HCT116 (cell line): ENCODE results near the gene ELOF1. TPM values are rescaled to one million over a fixed set of nuclear protein-coding genes. Genes with fewer than 3 reads are reported as not detected.

ENCODE experiments used
- ATAC-seq: fragments of 200-7000 bp; cut with Tn5 transposase; 2 replicates; pipeline ENCODE4 v1.9.1; 2020; ENCODE audit warnings: mild to moderate bottlenecking, moderate library complexity
- BruUV-seq: library from RNA; stranded (reverse); fragments of 400-500 nt; replicated peaks from 2 replicates; lab custom pipeline; 2021; lab: Mats Ljungman, UMichigan
- CTCF ChIA-PET: fragments of 300-600 bp; sonication (Branson Sonifier 250); formaldehyde crosslinking; loops from one replicate; lab custom pipeline; 2021; ENCODE audit warnings: antibody characterized with exemption; lab: Charles Lee
- POLR2A ChIA-PET: fragments of 300-600, 350-600 bp; sonication (Branson Sonifier 250); formaldehyde crosslinking; loops from one replicate; lab custom pipeline; 2021; ENCODE audit warnings: antibody characterized with exemption; lab: Charles Lee
- RAD21 ChIA-PET, 2 experiments: fragments of 300-600 bp; sonication (Branson Sonifier 250); formaldehyde crosslinking; loops; one replicate each; lab custom pipeline; 2023; ENCODE audit warnings: low total read pairs in 2 of 2; ENCODE audit not compliant: uncharacterized antibody in 2 of 2, unreplicated experiment in 2 of 2, low non-redundant PET in 1 of 2; lab: Charles Lee
- DNase-seq: peaks from one replicate; pipeline ENCODE4 v3.0.0-alpha.2; 2010; ENCODE audit warnings: low read depth, low spot score
- H2AFZ ChIP-seq: fragments of 200-600 bp; shearing (Covaris generic), sonication (generic); 2 replicates; pipeline ENCODE4 v1.6.1; 2017; ENCODE audit warnings: low read depth, mixed run types, mixed read lengths, antibody characterized with exemption, low read length; ENCODE audit not compliant: poor library complexity, severe bottlenecking
- H3K27ac ChIP-seq: 2 replicates; pipeline ENCODE4 v1.5.1; 2012; ENCODE audit warnings: low read depth, low read length
- H3K27me3 ChIP-seq: fragments of 200-600 bp; sonication (generic); 2 replicates; pipeline ENCODE4 v1.6.1; 2016; ENCODE audit warnings: mixed run types, low read length, mixed read lengths; ENCODE audit not compliant: insufficient read depth
- H3K36me3 ChIP-seq, 2 experiments: fragments of 200-500 bp in 1 of 2; fragments of 200-600 bp in 1 of 2; sonication (Bioruptor generic) in 1 of 2; sonication (generic) in 1 of 2; 2 replicates each; pipeline versions ENCODE4 v1.5.1 to v1.6.1; 2014 to 2016; ENCODE audit warnings: low read length in 2 of 2, inconsistent platforms in 1 of 2, mixed read lengths in 1 of 2, mixed run types in 1 of 2; ENCODE audit not compliant: insufficient read depth in 2 of 2, control insufficient read depth in 1 of 2
- H3K4me1 ChIP-seq, 2 experiments: fragments of 200-600 bp in 1 of 2; sonication (generic) in 1 of 2; 2 replicates each; pipeline versions ENCODE4 v1.5.1 to v1.6.1; 2012 to 2017; ENCODE audit warnings: low read length in 2 of 2, inconsistent platforms in 1 of 2, mild to moderate bottlenecking in 1 of 2, mixed read lengths in 1 of 2, mixed run types in 1 of 2, moderate library complexity in 1 of 2; ENCODE audit not compliant: insufficient read depth in 2 of 2, control insufficient read depth in 1 of 2
- H3K4me2 ChIP-seq: fragments of 200-600 bp; sonication (generic); 2 replicates; pipeline ENCODE4 v1.6.1; 2017; ENCODE audit warnings: mixed run types, low read length, mixed read lengths
- H3K4me3 ChIP-seq, 2 experiments: fragments of 200-600 bp in 1 of 2; sonication (generic) in 1 of 2; replicated peaks in 1 of 2; 2 replicates each; pipeline ENCODE4 v1.5.1; 2011 to 2016; ENCODE audit warnings: low read length in 2 of 2, control low read depth in 1 of 2, low read depth in 1 of 2, mild to moderate bottlenecking in 1 of 2, mixed read lengths in 1 of 2, mixed run types in 1 of 2
- H3K79me2 ChIP-seq: fragments of 200-600 bp; sonication (generic); 2 replicates; pipeline ENCODE4 v1.6.1; 2017; ENCODE audit warnings: mild to moderate bottlenecking, mixed run types, low read length, moderate library complexity, mixed read lengths; ENCODE audit not compliant: insufficient read depth
- H3K9ac ChIP-seq: fragments of 200-600 bp; sonication (generic); 2 replicates; pipeline ENCODE4 v1.6.1; 2016; ENCODE audit warnings: low read length, mixed read lengths
- H3K9me2 ChIP-seq: fragments of 200-600 bp; sonication (generic), shearing (Covaris generic); 2 replicates; pipeline ENCODE4 v1.6.1; 2017; ENCODE audit warnings: mixed run types, mild to moderate bottlenecking, moderate library complexity; ENCODE audit not compliant: insufficient read depth
- H3K9me3 ChIP-seq, 2 experiments: fragments of 200-500 bp in 1 of 2; fragments of 200-600 bp in 1 of 2; sonication (Bioruptor generic) in 1 of 2; sonication (generic) in 1 of 2; 2 replicates each; pipeline ENCODE4 v1.6.1; 2014 to 2017; ENCODE audit warnings: low read length in 2 of 2, mixed read lengths in 2 of 2, inconsistent platforms in 1 of 2, low read depth in 1 of 2, mild to moderate bottlenecking in 1 of 2, mixed run types in 1 of 2, moderate library complexity in 1 of 2; ENCODE audit not compliant: control insufficient read depth in 1 of 2, insufficient read depth in 1 of 2
- H4K20me1 ChIP-seq: fragments of 200-600 bp; sonication (generic), shearing (Covaris generic); 2 replicates; pipeline ENCODE4 v1.6.1; 2017; ENCODE audit warnings: mixed run types, mild to moderate bottlenecking, moderate library complexity; ENCODE audit not compliant: insufficient read depth
- CBX3 ChIP-seq: IDR thresholded peaks from 2 replicates; pipeline ENCODE4 v1.6.1; 2012; ENCODE audit warnings: low read depth
- CEBPB ChIP-seq: IDR thresholded peaks from 2 replicates; pipeline ENCODE4 v1.6.1; 2012; ENCODE audit warnings: low read depth
- EZH2phosphoT487 ChIP-seq: fragments of 200-600 bp; IDR thresholded peaks from 2 replicates; pipeline ENCODE4 v1.6.1; 2018; ENCODE audit warnings: antibody characterized with exemption, borderline replicate concordance
- POLR2A ChIP-seq: IDR thresholded peaks from 2 replicates; pipeline ENCODE4 v1.7.0; 2011; ENCODE audit warnings: borderline replicate concordance; ENCODE audit not compliant: insufficient read depth, insufficient read length; ENCODE audit errors: extremely low read depth
- POLR2AphosphoS5 ChIP-seq: IDR thresholded peaks from 2 replicates; pipeline ENCODE4 v1.6.1; 2011; ENCODE audit warnings: mild to moderate bottlenecking, low read depth, low read length, moderate library complexity
- RAD21 ChIP-seq: IDR thresholded peaks from 2 replicates; pipeline ENCODE4 v1.6.1; 2012; ENCODE audit warnings: low read depth, mild to moderate bottlenecking
- SIN3A ChIP-seq: IDR thresholded peaks from 2 replicates; pipeline ENCODE4 v1.6.1; 2012; ENCODE audit warnings: low read depth
- SP1 ChIP-seq: IDR thresholded peaks from 2 replicates; pipeline ENCODE4 v1.6.1; 2012; ENCODE audit warnings: low read depth
- SRF ChIP-seq: IDR thresholded peaks from 2 replicates; pipeline ENCODE4 v1.6.1; 2012; ENCODE audit warnings: low read depth
- TCF7L2 ChIP-seq: IDR thresholded peaks from 2 replicates; pipeline ENCODE4 v1.7.0; 2011; ENCODE audit warnings: borderline replicate concordance, inconsistent platforms; ENCODE audit not compliant: insufficient read depth, insufficient read length; ENCODE audit errors: extremely low read depth
- YY1 ChIP-seq: IDR thresholded peaks from 2 replicates; pipeline ENCODE4 v1.6.1; 2011; ENCODE audit warnings: low read length, low read depth, moderate library complexity, mild to moderate bottlenecking; ENCODE audit not compliant: insufficient replicate concordance; ENCODE audit errors: extremely low read depth
- ZFX ChIP-seq: fragments of 450-650 bp; IDR thresholded peaks from 2 replicates; pipeline ENCODE4 v1.6.1; 2017
- intact Hi-C: fragments of 100-400 bp; cut with micrococcal nuclease; formaldehyde crosslinking; loops from 2 replicates; pipeline ENCODE4 v1.10.0; 2022
- total RNA-seq: library from RNA; stranded (reverse); gene quantifications from one replicate; pipeline ENCODE4 v1.2.1, GENCODE V29; 2021; ENCODE audit not compliant: unreplicated experiment
- TF ChIP-seq, protein P1 (sequence below): IDR thresholded peaks from 2 replicates; pipeline ENCODE4 v1.6.1; 2012
- TF ChIP-seq, protein P2 (sequence below), 3 experiments: fragments of 200-600 bp in 1 of 3; sonication (generic) in 1 of 3; IDR thresholded peaks in 2 of 3; conservative IDR thresholded peaks in 1 of 3; 2 replicates each; pipeline ENCODE4 v1.5.1; 2012 to 2017; ENCODE audit warnings: low read depth in 2 of 3, low read length in 2 of 3, antibody characterized with exemption in 1 of 3, borderline replicate concordance in 1 of 3, control low read depth in 1 of 3, mild to moderate bottlenecking in 1 of 3, mixed read lengths in 1 of 3, mixed run types in 1 of 3, moderate library complexity in 1 of 3; ENCODE audit not compliant: insufficient read depth in 1 of 3

The ELOF1 gene
- total RNA-seq, 1 experiment from 2014 or later, result 74.5 TPM

DNA sequence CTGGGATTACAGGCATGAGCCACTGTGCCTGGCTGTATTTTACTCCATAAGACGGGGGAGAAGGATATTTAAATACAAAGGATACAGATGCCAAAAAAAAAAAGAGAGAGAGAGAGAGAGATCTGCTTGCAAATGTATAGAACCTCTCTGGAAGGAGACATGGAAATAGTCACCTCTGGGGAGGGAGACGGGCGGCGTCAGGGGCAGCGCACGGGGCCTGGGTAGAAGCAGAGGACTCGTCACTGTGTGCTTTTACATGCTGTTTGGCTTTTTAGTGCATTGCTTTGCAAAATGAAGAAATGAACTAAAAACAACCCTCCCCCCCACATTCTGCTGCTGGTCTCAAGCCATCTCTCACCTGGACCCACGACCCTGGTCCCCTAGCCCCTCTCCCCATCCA, 48.6 kb downstream of the ELOF1 start:
- H3K4me3 ChIP-seq, result no peak overlapping the region
- H2AFZ ChIP-seq, result no peak overlapping the region
- no peak for DNase-seq
- H4K20me1 ChIP-seq, result no peaks in the 10 kb centered on the region
- H3K4me2 ChIP-seq, result no peak overlapping the region
- no peaks in the 10 kb centered on the region for H3K27me3 ChIP-seq
- H3K9me3 ChIP-seq, result no peaks in the 10 kb centered on the region
- no TSS peak for BruUV-seq
- TF ChIP-seq YY1 (no peak), POLR2A (no peak), TCF7L2 (no peak), SRF (no peak), CEBPB (no peak), EZH2phosphoT487 (no peak), SIN3A (no peak), RAD21 (no peak), POLR2AphosphoS5 (no peak)
- TF ChIP-seq, protein P1, sequence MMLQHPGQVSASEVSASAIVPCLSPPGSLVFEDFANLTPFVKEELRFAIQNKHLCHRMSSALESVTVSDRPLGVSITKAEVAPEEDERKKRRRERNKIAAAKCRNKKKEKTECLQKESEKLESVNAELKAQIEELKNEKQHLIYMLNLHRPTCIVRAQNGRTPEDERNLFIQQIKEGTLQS, result no peak
- RAD21 ChIA-PET, result no interaction called here
- H3K79me2 ChIP-seq, result no peaks in the 10 kb centered on the region
- H3K27ac ChIP-seq, result no peak overlapping the region
- no peaks in the 10 kb centered on the region for H3K9me2 ChIP-seq
- H3K4me1 ChIP-seq, result peaks cover 0 to 6% of the 10 kb centered on the region in 2 experiments; a peak in 2 of 4 replicates
- no peak overlapping the region for H3K9ac ChIP-seq
- CTCF ChIA-PET, result no interaction called here
- intact Hi-C loops, result no loop called here
- POLR2A ChIA-PET, result no interaction called here
- ATAC-seq, result no peak
- no peaks in the 10 kb centered on the region; a peak in 2 of 4 replicates for H3K36me3 ChIP-seq

DNA sequence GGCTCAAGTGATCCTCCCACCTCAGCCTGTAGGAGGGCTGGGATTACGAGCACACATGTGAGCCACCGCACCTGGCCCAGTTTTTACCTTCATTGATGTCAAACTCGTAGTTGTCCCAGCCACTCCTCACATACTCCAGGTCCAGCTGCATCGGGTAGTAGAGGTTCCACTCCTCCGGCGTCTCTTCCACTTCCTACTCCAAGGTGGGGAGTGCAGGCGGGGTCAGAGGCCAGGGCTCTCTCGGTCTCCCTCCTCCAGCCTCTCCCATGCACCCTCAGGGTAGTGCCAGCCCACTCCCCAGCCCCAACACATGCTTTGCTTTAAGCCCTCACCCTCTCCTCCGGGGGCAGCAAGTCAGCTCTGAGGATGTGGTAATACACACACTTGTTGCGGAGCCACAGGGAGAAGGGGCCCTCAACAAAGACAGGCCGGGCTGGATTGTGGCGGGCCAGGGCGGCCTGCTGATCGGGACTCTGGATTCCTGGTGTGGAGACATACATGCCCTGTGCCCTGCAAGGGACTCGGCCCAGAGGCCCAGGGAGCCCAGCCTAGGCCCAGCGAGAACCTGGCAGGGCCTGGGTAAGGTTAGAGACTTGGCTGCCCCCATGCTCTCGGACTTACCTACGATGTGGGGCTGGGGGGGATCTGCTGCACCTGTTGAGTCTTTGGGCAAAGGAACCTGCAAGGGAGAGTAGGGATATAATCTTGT, 51.5 kb downstream of the ELOF1 start:
- ChIA-PET RAD21 (no interaction called here), POLR2A (no interaction called here), CTCF (no interaction called here)
- Histone ChIP-seq H4K20me1 (no peaks in the 10 kb centered on the region), H3K4me3 (no peak overlapping the region), H3K9ac (no peak overlapping the region), H3K27me3 (no peaks in the 10 kb centered on the region), H2AFZ (no peak overlapping the region), H3K4me2 (no peak overlapping the region), H3K9me3 (no peaks in the 10 kb centered on the region), H3K36me3 (no peaks in the 10 kb centered on the region; a peak in 1 of 4 replicates), H3K4me1 (peaks cover 0 to 13% of the 10 kb centered on the region in 2 experiments; a peak in 2 of 4 replicates), H3K79me2 (peaks cover 6% of the 10 kb centered on the region; the same call in 1 of the 2 replicates), H3K27ac (no peak overlapping the region), H3K9me2 (no peaks in the 10 kb centered on the region)
- no peak for ATAC-seq
- no peak for DNase-seq
- BruUV-seq, result no TSS peak
- intact Hi-C loops, result no loop called here
- no peak for TF ChIP-seq RAD21
- no peak for TF ChIP-seq CEBPB
- TF ChIP-seq, protein P2, sequence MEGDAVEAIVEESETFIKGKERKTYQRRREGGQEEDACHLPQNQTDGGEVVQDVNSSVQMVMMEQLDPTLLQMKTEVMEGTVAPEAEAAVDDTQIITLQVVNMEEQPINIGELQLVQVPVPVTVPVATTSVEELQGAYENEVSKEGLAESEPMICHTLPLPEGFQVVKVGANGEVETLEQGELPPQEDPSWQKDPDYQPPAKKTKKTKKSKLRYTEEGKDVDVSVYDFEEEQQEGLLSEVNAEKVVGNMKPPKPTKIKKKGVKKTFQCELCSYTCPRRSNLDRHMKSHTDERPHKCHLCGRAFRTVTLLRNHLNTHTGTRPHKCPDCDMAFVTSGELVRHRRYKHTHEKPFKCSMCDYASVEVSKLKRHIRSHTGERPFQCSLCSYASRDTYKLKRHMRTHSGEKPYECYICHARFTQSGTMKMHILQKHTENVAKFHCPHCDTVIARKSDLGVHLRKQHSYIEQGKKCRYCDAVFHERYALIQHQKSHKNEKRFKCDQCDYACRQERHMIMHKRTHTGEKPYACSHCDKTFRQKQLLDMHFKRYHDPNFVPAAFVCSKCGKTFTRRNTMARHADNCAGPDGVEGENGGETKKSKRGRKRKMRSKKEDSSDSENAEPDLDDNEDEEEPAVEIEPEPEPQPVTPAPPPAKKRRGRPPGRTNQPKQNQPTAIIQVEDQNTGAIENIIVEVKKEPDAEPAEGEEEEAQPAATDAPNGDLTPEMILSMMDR (IDR thresholded peaks at IDR 0.05 in 2 of 3, conservative IDR thresholded peaks at IDR 0.05 in 1 of 3; ENCODE audit: borderline replicate concordance in 1 of 3, insufficient read depth in 1 of 3, low read depth in 2 of 3, low read length in 2 of 3), result no peak
- no peak for TF ChIP-seq SP1
- no peak for TF ChIP-seq POLR2AphosphoS5
- TF ChIP-seq, protein P1, result no peak
- TF ChIP-seq ZFX, result no peak
- no peak for TF ChIP-seq CBX3
